CD4-positive, alpha-beta T cell (primary cell): ENCODE data around the gene TSPAN16. TPM values are rescaled to one million over a fixed set of nuclear protein-coding genes. Genes with fewer than 3 reads are reported as not detected.
A peak's percentile ranks its signal among the peaks of the same experiment; 100 is the strongest.
"Not testable (repeated sequence)": the region's sequence is repeated elsewhere in the genome, so short reads cannot be mapped to it uniquely, and the experiment has no call there.

ENCODE experiments used
- ATAC-seq: fragments of 200-7000 bp; cut with Tn5 transposase; one replicate; pipeline ENCODE4 v1.10.0; 2022; ENCODE audit warnings: mild to moderate bottlenecking; ENCODE audit not compliant: poor library complexity
- CTCF ChIA-PET: fragments of 350-600 bp; sonication (Branson Sonifier 250); formaldehyde crosslinking; loops from one replicate; lab custom pipeline; 2021; ENCODE audit warnings: antibody characterized with exemption, inconsistent platforms; lab: Charles Lee
- POLR2A ChIA-PET: fragments of 350-600 bp; sonication (Branson Sonifier 250); formaldehyde crosslinking; loops from one replicate; lab custom pipeline; 2021; ENCODE audit warnings: antibody characterized with exemption, inconsistent platforms; lab: Charles Lee
- DNase-seq, 14 experiments: peaks; one replicate each; pipeline ENCODE4 v3.0.0-alpha.2; 2013 to 2020; ENCODE audit warnings: mixed read lengths in 2 of 14
- H3K27ac ChIP-seq, 2 donors: one replicate each; pipeline versions ENCODE4 v1.5.1 to v1.7.0; 2013; ENCODE audit warnings: low read length in 2 of 2, low read depth in 1 of 2, mild to moderate bottlenecking in 1 of 2
- H3K27me3 ChIP-seq, 2 experiments: 1 replicate in 1 of 2; 2 replicates in 1 of 2; pipeline versions ENCODE4 v1.6.1 to v1.7.0; 2013; ENCODE audit warnings: low read length in 2 of 2, control low read depth in 1 of 2, mild to moderate bottlenecking in 1 of 2, moderate library complexity in 1 of 2; ENCODE audit not compliant: insufficient read depth in 2 of 2, control insufficient read depth in 1 of 2
- H3K36me3 ChIP-seq: one replicate; pipeline ENCODE4 v1.6.1; 2013; ENCODE audit warnings: low read length, control low read depth; ENCODE audit not compliant: insufficient read depth
- H3K4me1 ChIP-seq: one replicate; pipeline ENCODE4 v1.6.1; 2013; ENCODE audit warnings: low read length, control low read depth; ENCODE audit not compliant: insufficient read depth
- H3K4me3 ChIP-seq: one replicate; pipeline ENCODE4 v1.5.1; 2013; ENCODE audit warnings: mild to moderate bottlenecking, low read length, moderate library complexity
- H3K9me3 ChIP-seq, 2 experiments: 1 replicate in 1 of 2; 2 replicates in 1 of 2; pipeline versions ENCODE4 v1.6.1 to v1.7.0; 2013; ENCODE audit warnings: low read length in 2 of 2, mild to moderate bottlenecking in 2 of 2, control low read depth in 1 of 2, moderate library complexity in 1 of 2; ENCODE audit not compliant: control insufficient read depth in 1 of 2, insufficient read depth in 1 of 2
- H3K27ac Mint-ChIP-seq: one replicate; pipeline ENCODE4 v1.8.0; 2020; ENCODE audit warnings: mixed read lengths
- H3K27me3 Mint-ChIP-seq: one replicate; pipeline ENCODE4 v1.8.0; 2021; ENCODE audit warnings: mixed read lengths
- H3K36me3 Mint-ChIP-seq: one replicate; pipeline ENCODE4 v1.8.0; 2021; ENCODE audit warnings: low read depth, mixed read lengths
- H3K4me1 Mint-ChIP-seq: one replicate; pipeline ENCODE4 v1.8.0; 2021; ENCODE audit warnings: low read depth, mixed read lengths
- H3K4me3 Mint-ChIP-seq: one replicate; pipeline ENCODE4 v1.8.0; 2020; ENCODE audit warnings: mild to moderate bottlenecking, mixed read lengths
- H3K9me3 Mint-ChIP-seq: one replicate; pipeline ENCODE4 v1.8.0; 2020; ENCODE audit warnings: mixed read lengths
- intact Hi-C, 2 experiments: fragments of 100-400 bp; cut with DNase I in 1 of 2; cut with micrococcal nuclease in 1 of 2; formaldehyde crosslinking; loops; one replicate each; pipeline versions ENCODE4 v1.15.1 to v1.9.0; 2023 to 2025; cut with DNase I, micrococcal nuclease
- total RNA-seq, 174 experiments: library from RNA in 2 of 174; stranded (reverse) in 2 of 174; gene quantifications; one replicate each; pipeline ENCODE4 v1.2.3 and lab custom pipeline; 2021 to 2026
- TF ChIP-seq, protein P1 (sequence below): fragments of 200-600 bp; IDR thresholded peaks from one replicate; pipeline ENCODE4 v1.8.0; 2022; ENCODE audit warnings: antibody characterized with exemption, mild to moderate bottlenecking

The TSPAN16 gene
- total RNA-seq, 2 experiments from 2014 or later, result not detected

DNA sequence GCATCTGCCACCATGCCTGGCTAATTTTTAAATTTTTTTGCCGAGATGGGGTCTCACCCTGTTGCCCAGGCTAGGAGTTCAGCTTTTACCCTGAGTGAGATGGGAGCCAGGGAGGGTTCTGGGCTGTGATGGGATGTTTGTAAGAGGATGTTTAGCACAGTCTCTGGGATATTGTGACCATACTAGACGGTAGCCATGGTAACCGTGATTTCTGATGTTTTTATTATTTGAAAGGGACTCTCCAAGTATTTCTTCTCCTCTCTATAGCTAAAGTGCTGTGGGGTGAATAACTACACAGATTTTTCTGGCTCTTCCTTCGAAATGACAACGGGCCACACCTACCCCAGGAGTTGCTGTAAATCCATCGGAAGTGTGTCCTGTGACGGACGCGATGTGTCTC is 10.4 kb downstream of the TSPAN16 start:
- H3K9me3 ChIP-seq, result no peaks in the 10 kb centered on the region
- Mint-ChIP-seq H3K4me3 (no peak overlapping the region), H3K36me3 (no peaks in the 10 kb centered on the region), H3K27me3 (peaks cover 10% of the 10 kb centered on the region), H3K9me3 (no peaks in the 10 kb centered on the region), H3K4me1 (no peaks in the 10 kb centered on the region), H3K27ac (no peak overlapping the region)
- no peak overlapping the region for H3K4me3 ChIP-seq
- ChIA-PET POLR2A (no interaction called here), CTCF (no interaction called here)
- H3K27ac ChIP-seq, result no peak overlapping the region
- TF ChIP-seq, protein P1, sequence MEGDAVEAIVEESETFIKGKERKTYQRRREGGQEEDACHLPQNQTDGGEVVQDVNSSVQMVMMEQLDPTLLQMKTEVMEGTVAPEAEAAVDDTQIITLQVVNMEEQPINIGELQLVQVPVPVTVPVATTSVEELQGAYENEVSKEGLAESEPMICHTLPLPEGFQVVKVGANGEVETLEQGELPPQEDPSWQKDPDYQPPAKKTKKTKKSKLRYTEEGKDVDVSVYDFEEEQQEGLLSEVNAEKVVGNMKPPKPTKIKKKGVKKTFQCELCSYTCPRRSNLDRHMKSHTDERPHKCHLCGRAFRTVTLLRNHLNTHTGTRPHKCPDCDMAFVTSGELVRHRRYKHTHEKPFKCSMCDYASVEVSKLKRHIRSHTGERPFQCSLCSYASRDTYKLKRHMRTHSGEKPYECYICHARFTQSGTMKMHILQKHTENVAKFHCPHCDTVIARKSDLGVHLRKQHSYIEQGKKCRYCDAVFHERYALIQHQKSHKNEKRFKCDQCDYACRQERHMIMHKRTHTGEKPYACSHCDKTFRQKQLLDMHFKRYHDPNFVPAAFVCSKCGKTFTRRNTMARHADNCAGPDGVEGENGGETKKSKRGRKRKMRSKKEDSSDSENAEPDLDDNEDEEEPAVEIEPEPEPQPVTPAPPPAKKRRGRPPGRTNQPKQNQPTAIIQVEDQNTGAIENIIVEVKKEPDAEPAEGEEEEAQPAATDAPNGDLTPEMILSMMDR, result no peak
- no peaks in the 10 kb centered on the region for H3K4me1 ChIP-seq
- intact Hi-C loops, result no loop called here
- H3K36me3 ChIP-seq, result no peaks in the 10 kb centered on the region
- DNase-seq (no peak), ATAC-seq (no peak)
- H3K27me3 ChIP-seq, result no peaks in the 10 kb centered on the region

DNA sequence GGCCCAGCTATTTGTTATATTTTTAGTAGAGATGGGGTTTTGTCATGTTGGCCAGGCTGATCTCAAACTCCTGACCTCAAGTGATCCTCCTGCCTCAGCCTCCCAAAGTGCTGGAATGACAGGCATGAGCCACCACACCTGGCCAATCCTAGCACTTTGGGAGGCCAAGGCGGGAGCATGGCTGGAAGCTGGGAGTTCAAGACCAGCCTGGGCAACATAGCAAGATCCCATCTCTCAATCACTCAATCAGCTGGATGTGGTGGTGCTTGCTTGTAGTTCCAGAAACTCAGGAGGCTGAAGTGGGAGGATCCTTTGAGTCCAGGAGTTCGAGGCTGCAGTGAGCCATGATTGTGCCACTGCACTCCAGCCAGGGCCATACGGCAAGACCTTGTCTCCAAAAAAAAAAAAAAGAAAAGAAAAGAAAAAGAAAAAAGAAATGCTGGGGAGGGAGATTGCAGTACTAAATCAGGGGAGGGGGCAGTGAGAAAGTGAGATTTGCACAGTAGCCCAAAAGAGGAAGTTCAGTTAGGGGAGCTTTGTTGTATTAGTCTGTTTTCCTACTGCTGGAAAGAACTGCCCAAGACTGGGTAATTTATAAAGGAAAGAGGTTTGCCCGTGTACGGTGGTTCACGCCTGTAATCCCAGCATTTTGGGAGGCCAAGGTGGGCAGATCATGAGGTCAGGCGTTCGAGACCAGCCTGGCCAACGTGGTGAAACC is 24.5 kb downstream of the TSPAN16 start:
- H3K27ac ChIP-seq, CTCF ChIA-PET, H3K9me3 ChIP-seq, H3K9me3 Mint-ChIP-seq, H3K27ac Mint-ChIP-seq, ATAC-seq, intact Hi-C loops, H3K36me3 ChIP-seq, H3K36me3 Mint-ChIP-seq, H3K27me3 ChIP-seq, DNase-seq, H3K4me3 Mint-ChIP-seq: not testable (repeated sequence)
- H3K27me3 Mint-ChIP-seq, result peaks cover 15% of the 10 kb centered on the region
- Histone ChIP-seq H3K4me1 (peaks cover 18% of the 10 kb centered on the region), H3K4me3 (peak overlapping the region; percentile 1)
- POLR2A ChIA-PET, result interaction anchor here (0.7 kb wide), 1 partner anchor 183 kb away, joined by 5 read pairs; no protein-coding TSS in a partner anchor
- H3K4me1 Mint-ChIP-seq, result peaks cover 13% of the 10 kb centered on the region

- no peaks in the 10 kb centered on the region for H3K9me3 ChIP-seq
- H3K27ac Mint-ChIP-seq, result no peak overlapping the region
- DNase-seq (no peak), ATAC-seq (no peak)
- H3K27me3 ChIP-seq, result peaks cover 0 to 2% of the 10 kb centered on the region in 2 experiments
- H3K27me3 Mint-ChIP-seq, result peaks cover 15% of the 10 kb centered on the region
- H3K4me3 ChIP-seq, result peak overlapping the region; percentile 1
- ChIA-PET POLR2A (interaction anchor here (0.7 kb wide), 1 partner anchor 184 kb away, joined by 5 read pairs; no protein-coding TSS in a partner anchor), CTCF (no interaction called here)
- TF ChIP-seq, protein P1, result no peak
- H3K36me3 ChIP-seq, result no peaks in the 10 kb centered on the region
- H3K4me3 Mint-ChIP-seq, result no peak overlapping the region
- no peak overlapping the region for H3K27ac ChIP-seq
- H3K4me1 ChIP-seq, result peaks cover 18% of the 10 kb centered on the region
- intact Hi-C loops, result no loop called here
- no peaks in the 10 kb centered on the region for H3K9me3 Mint-ChIP-seq
- H3K4me1 Mint-ChIP-seq, result peaks cover 13% of the 10 kb centered on the region
- H3K36me3 Mint-ChIP-seq, result no peaks in the 10 kb centered on the region
These were observed 25.5 kb downstream of the TSPAN16 start for GRCh38 chr19:11321191-11322126.
